PC-3 (cell line): ENCODE measurements around the gene TMEM259. TPM values are rescaled to one million over a fixed set of nuclear protein-coding genes. Genes with fewer than 3 reads are reported as not detected.

ENCODE experiments used
- ATAC-seq: fragments of 200-7000 bp; cut with Tn5 transposase; 2 replicates; pipeline ENCODE4 v1.9.1; 2020; ENCODE audit warnings: mild to moderate bottlenecking, moderate library complexity
- BruUV-seq: library from RNA; stranded (reverse); fragments of 400-500 nt; replicated peaks from 2 replicates; lab custom pipeline; 2021; lab: Mats Ljungman, UMichigan
- CTCF ChIA-PET: fragments of 300-600 bp; sonication (Branson Sonifier 250); formaldehyde crosslinking; loops from one replicate; lab custom pipeline; 2022; ENCODE audit warnings: antibody characterized with exemption; lab: Charles Lee
- POLR2A ChIA-PET: fragments of 300-600 bp; sonication (Branson Sonifier 250); formaldehyde crosslinking; loops from one replicate; lab custom pipeline; 2022; ENCODE audit warnings: antibody characterized with exemption; ENCODE audit not compliant: unreplicated experiment; lab: Charles Lee
- DNase-seq: peaks from one replicate; pipeline ENCODE4 v3.0.0-alpha.2; 2015
- H2AFZ ChIP-seq: fragments of 300-600 bp; sonication (generic); 2 replicates; pipeline ENCODE4 v1.6.0; 2016; ENCODE audit warnings: antibody characterized with exemption, low read length
- H3F3A ChIP-seq: fragments of 300-600 bp; sonication (generic); one replicate; pipeline ENCODE4 v1.6.0; 2017; ENCODE audit warnings: antibody characterized with exemption, low read length, control low read depth, mild to moderate bottlenecking; ENCODE audit not compliant: unreplicated experiment
- H3K27ac ChIP-seq: fragments of 300-600 bp; sonication (generic); 2 replicates; pipeline ENCODE4 v1.5.1; 2016; ENCODE audit warnings: mild to moderate bottlenecking, low read length
- H3K27me3 ChIP-seq: fragments of 300-600 bp; sonication (generic); 2 replicates; pipeline ENCODE4 v1.6.1; 2016; ENCODE audit warnings: low read length, mixed read lengths
- H3K36me3 ChIP-seq: fragments of 300-600 bp; sonication (generic); 2 replicates; pipeline ENCODE4 v1.6.1; 2016; ENCODE audit warnings: low read depth, mixed run types, low read length, mixed read lengths
- H3K4me1 ChIP-seq: fragments of 300-600 bp; sonication (generic); 2 replicates; pipeline ENCODE4 v1.5.1; 2016; ENCODE audit warnings: low read length; ENCODE audit not compliant: insufficient read depth
- H3K4me2 ChIP-seq: fragments of 300-600 bp; sonication (generic); 2 replicates; pipeline ENCODE4 v1.6.0; 2016; ENCODE audit warnings: low read length
- H3K4me3 ChIP-seq: fragments of 300-600 bp; sonication (generic); 2 replicates; pipeline ENCODE4 v1.5.1; 2016; ENCODE audit warnings: mild to moderate bottlenecking, low read length, mixed read lengths
- H3K79me2 ChIP-seq: fragments of 300-600 bp; sonication (generic); 2 replicates; pipeline ENCODE4 v1.6.1; 2017; ENCODE audit warnings: low read length, mixed read lengths
- H3K9ac ChIP-seq: fragments of 300-600 bp; sonication (generic); 2 replicates; pipeline ENCODE4 v1.6.0; 2016; ENCODE audit warnings: mild to moderate bottlenecking, low read length
- H3K9me2 ChIP-seq: fragments of 300-600 bp; sonication (generic); replicated peaks from 2 replicates; pipeline ENCODE4 v1.6.1; 2016; ENCODE audit warnings: mixed run types, low read length, mixed read lengths
- H3K9me3 ChIP-seq: fragments of 300-600 bp; sonication (generic); 2 replicates; pipeline ENCODE4 v1.6.1; 2016; ENCODE audit warnings: low read length, mixed read lengths
- H4K20me1 ChIP-seq: fragments of 300-600 bp; sonication (generic); 2 replicates; pipeline ENCODE4 v1.6.1; 2016; ENCODE audit warnings: low read length, mixed read lengths
- CTCF ChIP-seq: fragments of 300-600 bp; sonication (generic); conservative IDR thresholded peaks from 2 replicates; pipeline ENCODE4 v1.5.1; 2017; ENCODE audit warnings: antibody characterized with exemption, low read depth, mild to moderate bottlenecking, low read length
- EZH2 ChIP-seq: fragments of 300-600 bp; sonication (generic); IDR thresholded peaks from one replicate; pipeline ENCODE4 v1.6.1; 2017; ENCODE audit warnings: antibody characterized with exemption, mild to moderate bottlenecking, low read length; ENCODE audit not compliant: unreplicated experiment
- EZH2phosphoT487 ChIP-seq: fragments of 300-600 bp; sonication (generic); IDR thresholded peaks from 2 replicates; pipeline ENCODE4 v1.6.1; 2018; ENCODE audit warnings: mild to moderate bottlenecking, antibody characterized with exemption, low read length, borderline replicate concordance
- intact Hi-C: fragments of 100-400 bp; cut with micrococcal nuclease; formaldehyde crosslinking; loops from 2 replicates; pipeline ENCODE4 v1.9.0; 2023
- total RNA-seq: library from RNA; depleted of rRNA; stranded (reverse); fragments of >200 nt; gene quantifications from 2 replicates; pipeline ENCODE4 v1.2.3, GENCODE V29; 2014

The TMEM259 gene
- total RNA-seq, 1 experiment from 2014 or later, result 136 TPM

GRCh38 chr19:1053176-1054101, 32.5 kb upstream of the TMEM259 start:
- no peak; the same call in 1 of the 2 replicates for ATAC-seq
- Histone ChIP-seq H3K4me3 (no peak overlapping the region), H3F3A (no peaks in the 10 kb centered on the region), H3K36me3 (peaks cover 22% of the 10 kb centered on the region), H3K4me1 (no peaks in the 10 kb centered on the region), H4K20me1 (no peaks in the 10 kb centered on the region), H3K4me2 (no peak overlapping the region), H3K9me3 (peaks cover 9% of the 10 kb centered on the region), H2AFZ (no peak overlapping the region), H3K9me2 (no peaks in the 10 kb centered on the region), H3K79me2 (no peaks in the 10 kb centered on the region), H3K27ac (no peak overlapping the region), H3K9ac (no peak overlapping the region), H3K27me3 (no peaks in the 10 kb centered on the region)
- no TSS peak for BruUV-seq
- TF ChIP-seq CTCF, result no peak
- TF ChIP-seq EZH2, result no peak
- no peak for TF ChIP-seq EZH2phosphoT487
- intact Hi-C loops, result no loop called here
- ChIA-PET CTCF (no interaction called here), POLR2A (no interaction called here)
- no peak for DNase-seq

- H3K4me1 ChIP-seq, result no peaks in the 10 kb centered on the region
- H3K27ac ChIP-seq, result no peak overlapping the region
- no peaks in the 10 kb centered on the region for H3F3A ChIP-seq
- H3K4me3 ChIP-seq, result no peak overlapping the region
- no peak for ATAC-seq
- no TSS peak for BruUV-seq
- no peak overlapping the region for H2AFZ ChIP-seq
- no peak for DNase-seq
- H3K9me3 ChIP-seq, result peaks cover 9% of the 10 kb centered on the region
- H3K36me3 ChIP-seq, result peaks cover 12% of the 10 kb centered on the region
- H3K9me2 ChIP-seq, result no peaks in the 10 kb centered on the region
- no peak overlapping the region for H3K9ac ChIP-seq
- no peaks in the 10 kb centered on the region for H4K20me1 ChIP-seq
- ChIA-PET CTCF (no interaction called here), POLR2A (no interaction called here)
- intact Hi-C loops, result no loop called here
- H3K27me3 ChIP-seq, result no peaks in the 10 kb centered on the region
- H3K4me2 ChIP-seq, result no peak overlapping the region
- TF ChIP-seq EZH2phosphoT487 (no peak), EZH2 (no peak), CTCF (no peak)
- H3K79me2 ChIP-seq, result no peaks in the 10 kb centered on the region
Measured at GRCh38 chr19:1052349-1052975, 31.5 kb upstream of the TMEM259 start.

- H3K27ac ChIP-seq, result no peak overlapping the region
- CTCF ChIA-PET, result no interaction called here
- H3K27me3 ChIP-seq, result no peaks in the 10 kb centered on the region
- no peak for ATAC-seq
- H3K9me3 ChIP-seq, result peaks cover 3% of the 10 kb centered on the region
- POLR2A ChIA-PET, result no interaction called here
- no peak overlapping the region for H3K9ac ChIP-seq
- no peaks in the 10 kb centered on the region for H3K4me1 ChIP-seq
- no TSS peak for BruUV-seq
- peaks cover 6% of the 10 kb centered on the region for H3K36me3 ChIP-seq
- H3K4me2 ChIP-seq, result no peak overlapping the region
- intact Hi-C loops, result no loop called here
- no peak for DNase-seq
- TF ChIP-seq EZH2 (no peak), EZH2phosphoT487 (no peak), CTCF (no peak)
- no peaks in the 10 kb centered on the region for H3K79me2 ChIP-seq
- H4K20me1 ChIP-seq, result no peaks in the 10 kb centered on the region
- no peak overlapping the region for H2AFZ ChIP-seq
- no peaks in the 10 kb centered on the region for H3F3A ChIP-seq
- H3K4me3 ChIP-seq, result no peak overlapping the region
- H3K9me2 ChIP-seq, result no peaks in the 10 kb centered on the region
Measured at GRCh38 chr19:1051791-1052190, 30.9 kb upstream of the TMEM259 start.
